Fibroblast of mammary gland (primary cell): ENCODE measurements around the gene ADAMTS13.

Source experiments
- DNase-seq: peaks from one replicate; pipeline ENCODE4 v3.0.0-alpha.2; 2010; ENCODE audit warnings: low read depth
- H3K4me3 ChIP-seq: 2 replicates; pipeline ENCODE4 v1.5.1; 2011; ENCODE audit warnings: low read depth, mild to moderate bottlenecking, low read length, moderate library complexity; ENCODE audit not compliant: control insufficient read depth
- TF ChIP-seq, protein P1 (sequence below): conservative IDR thresholded peaks from 2 replicates; pipeline ENCODE4 v1.5.1; 2011; ENCODE audit warnings: low read depth, low read length, inconsistent platforms; ENCODE audit not compliant: control insufficient read depth, insufficient read depth

Gene ADAMTS13

DNA sequence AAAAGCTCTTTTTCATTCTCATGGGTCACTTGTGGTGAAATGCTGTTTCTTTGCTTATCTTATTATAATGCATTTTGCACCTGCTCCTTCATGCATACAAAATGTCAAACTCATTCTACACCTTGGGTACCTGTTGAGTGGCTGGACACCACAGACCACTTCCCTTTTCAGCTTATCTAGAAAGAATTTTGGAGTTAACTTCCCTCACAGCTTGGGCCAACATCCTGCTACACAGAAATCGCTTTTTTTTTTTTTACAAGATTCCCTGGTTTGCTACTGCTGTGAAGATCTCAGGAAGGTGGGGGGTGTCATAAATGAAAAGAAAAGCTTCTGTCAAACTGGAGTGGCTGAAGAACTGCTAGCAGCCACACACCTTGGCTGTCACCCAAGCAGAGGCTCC is 7.0 kb upstream of the ADAMTS13 start:
- no peak for DNase-seq
- H3K4me3 ChIP-seq, result no peak overlapping the region
- TF ChIP-seq, protein P1, sequence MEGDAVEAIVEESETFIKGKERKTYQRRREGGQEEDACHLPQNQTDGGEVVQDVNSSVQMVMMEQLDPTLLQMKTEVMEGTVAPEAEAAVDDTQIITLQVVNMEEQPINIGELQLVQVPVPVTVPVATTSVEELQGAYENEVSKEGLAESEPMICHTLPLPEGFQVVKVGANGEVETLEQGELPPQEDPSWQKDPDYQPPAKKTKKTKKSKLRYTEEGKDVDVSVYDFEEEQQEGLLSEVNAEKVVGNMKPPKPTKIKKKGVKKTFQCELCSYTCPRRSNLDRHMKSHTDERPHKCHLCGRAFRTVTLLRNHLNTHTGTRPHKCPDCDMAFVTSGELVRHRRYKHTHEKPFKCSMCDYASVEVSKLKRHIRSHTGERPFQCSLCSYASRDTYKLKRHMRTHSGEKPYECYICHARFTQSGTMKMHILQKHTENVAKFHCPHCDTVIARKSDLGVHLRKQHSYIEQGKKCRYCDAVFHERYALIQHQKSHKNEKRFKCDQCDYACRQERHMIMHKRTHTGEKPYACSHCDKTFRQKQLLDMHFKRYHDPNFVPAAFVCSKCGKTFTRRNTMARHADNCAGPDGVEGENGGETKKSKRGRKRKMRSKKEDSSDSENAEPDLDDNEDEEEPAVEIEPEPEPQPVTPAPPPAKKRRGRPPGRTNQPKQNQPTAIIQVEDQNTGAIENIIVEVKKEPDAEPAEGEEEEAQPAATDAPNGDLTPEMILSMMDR, result no peak

DNA sequence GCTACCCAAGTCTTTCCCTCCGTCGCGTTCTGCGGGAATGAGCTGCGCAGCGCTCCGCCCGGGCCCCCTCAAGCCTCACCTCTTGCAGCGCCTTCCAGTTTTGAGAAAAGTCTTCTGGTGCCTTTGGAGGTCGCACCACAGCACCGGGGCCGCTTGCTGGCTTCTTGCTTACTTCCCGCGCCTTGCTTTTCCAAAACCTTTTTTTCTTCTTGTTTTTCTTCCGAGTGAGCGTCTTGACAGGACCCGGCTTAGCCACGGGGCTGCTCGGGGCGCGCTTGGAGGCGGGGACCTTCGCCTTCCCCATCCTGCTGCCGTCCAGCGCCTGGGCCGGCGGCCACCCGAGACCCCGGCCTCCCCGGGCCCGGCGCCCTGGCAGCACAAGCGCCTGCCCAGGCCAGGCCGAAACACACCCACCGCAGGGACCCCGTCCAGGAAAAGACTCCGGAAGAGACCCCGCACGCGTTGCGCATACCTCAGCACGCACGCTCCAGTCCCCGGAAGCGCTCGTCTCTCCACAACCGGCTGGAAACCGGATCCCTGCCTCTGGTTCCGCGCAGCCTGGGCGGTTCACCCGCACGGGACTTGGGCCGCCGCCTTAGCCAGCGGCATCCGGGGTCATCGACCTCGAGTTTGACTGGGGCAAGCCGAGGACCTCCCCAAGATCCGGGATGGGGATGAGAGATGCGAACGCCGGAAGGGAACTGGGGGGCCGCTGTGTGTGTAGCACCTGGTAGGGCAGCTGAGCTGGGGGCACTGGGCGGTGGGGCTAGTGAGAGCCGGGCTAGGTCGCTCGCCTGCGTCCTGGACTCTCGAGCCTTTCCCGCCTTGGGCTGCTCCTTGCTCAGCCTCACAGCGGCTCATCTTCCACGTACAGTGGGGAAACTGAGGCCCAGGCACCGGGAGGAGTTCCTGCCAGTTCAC is 4.4 kb upstream of the ADAMTS13 start, which contains the start of gene REXO4:
Gene REXO4, minus strand, starts transcription at position 470 of the 921 bp plus-strand sequence. Its CDS starts 166 bp downstream, at position 304.
- TF ChIP-seq, protein P1, result no peak
- DNase-seq, result peak; percentile 90
- peak within 1 kb of the TSS; percentile 88 for H3K4me3 ChIP-seq

DNA sequence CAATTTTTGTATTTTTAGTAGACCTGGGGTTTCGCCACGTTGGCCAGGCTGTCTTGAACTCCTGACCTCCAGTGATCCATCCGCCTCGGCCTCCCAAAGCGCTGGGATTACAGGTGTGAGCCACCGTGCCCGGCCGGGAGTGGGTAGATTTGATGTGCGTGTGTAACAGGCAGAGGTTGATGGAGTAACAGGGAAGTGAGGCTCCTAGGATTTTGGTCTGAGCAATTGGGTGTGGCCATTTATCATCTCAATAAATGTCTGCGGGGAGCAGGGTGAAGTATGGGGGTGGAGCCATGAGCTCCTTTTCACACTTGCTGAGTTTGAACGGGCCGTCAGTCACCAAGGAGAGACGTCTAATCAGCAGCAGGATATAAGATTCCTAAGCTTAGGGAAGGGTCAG is 3.2 kb upstream of the ADAMTS13 start:
- peak overlapping the region; percentile 88 for H3K4me3 ChIP-seq
- TF ChIP-seq, protein P1, result no peak
- no peak for DNase-seq

DNA sequence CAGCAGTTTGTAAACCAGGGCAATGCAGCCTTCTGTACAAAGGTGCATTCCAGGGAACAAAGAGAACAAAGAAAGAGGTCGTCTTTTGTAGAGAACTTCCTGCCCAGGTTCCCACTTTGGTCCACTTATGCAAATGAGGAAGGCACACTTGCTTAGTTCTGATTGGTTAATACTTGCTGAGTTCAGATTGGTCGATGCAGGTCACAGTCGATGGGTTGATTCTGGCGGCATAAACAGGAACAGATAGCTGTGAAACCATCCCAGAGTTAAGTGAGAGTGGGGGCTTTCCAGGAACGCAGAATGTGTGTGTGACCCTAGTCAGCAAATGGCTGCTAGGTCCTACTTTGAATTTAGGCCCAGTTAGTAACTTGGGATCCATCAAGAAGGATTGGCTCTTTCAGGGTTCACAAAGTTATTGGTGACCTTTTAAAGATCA is 1.8 kb upstream of the ADAMTS13 start:
- H3K4me3 ChIP-seq, result no peak overlapping the region
- TF ChIP-seq, protein P1, result no peak
- no peak for DNase-seq

DNA sequence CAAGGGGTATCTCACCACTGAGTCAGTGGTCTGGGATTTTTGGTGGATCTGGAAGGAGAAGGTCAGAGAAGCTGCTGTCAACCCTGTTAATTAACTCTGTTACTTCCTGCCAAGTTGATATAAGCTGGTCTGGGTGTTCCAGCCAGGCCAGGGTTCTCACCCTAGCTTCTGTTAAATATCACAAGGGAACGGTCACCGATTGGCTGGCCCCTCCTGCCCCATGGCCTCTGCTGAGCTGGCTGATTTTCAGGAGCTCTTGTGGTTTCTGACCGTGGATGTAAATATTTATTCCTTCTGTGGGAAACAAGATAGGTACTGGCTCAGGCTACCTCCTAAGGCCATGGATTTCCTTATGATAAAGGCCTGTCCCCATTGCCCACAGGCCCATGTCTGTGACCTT is 1.0 kb downstream of the ADAMTS13 start:
- TF ChIP-seq, protein P1, result no peak
- H3K4me3 ChIP-seq, result no peak overlapping the region
- peak; percentile 14 for DNase-seq

DNA sequence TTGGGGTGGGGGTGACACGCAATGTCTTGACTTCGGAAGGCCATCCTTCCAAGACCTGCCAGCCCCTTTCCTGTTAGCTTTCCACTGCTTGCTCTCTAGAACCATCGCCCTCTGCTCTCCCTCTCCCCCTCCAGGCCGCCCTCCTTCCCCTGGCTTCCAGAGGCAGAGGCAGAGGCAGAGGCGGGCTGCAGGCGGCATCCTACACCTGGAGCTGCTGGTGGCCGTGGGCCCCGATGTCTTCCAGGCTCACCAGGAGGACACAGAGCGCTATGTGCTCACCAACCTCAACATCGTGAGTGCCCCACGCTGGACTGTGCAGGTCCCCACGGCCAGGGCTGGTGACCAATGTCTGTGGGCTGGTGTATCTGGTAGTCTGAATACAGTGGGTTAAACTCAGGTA is 2.0 kb downstream of the ADAMTS13 start:
- no peak for DNase-seq
- no peak overlapping the region for H3K4me3 ChIP-seq
- TF ChIP-seq, protein P1, result no peak
